Small intestine (tissue), 7 donors: ENCODE measurements around the gene ZNF662. TPM values are rescaled to one million over a fixed set of nuclear protein-coding genes. Genes with fewer than 3 reads are reported as not detected.

Experiments used
- DNase-seq, 2 donors: peaks; one replicate each; pipeline versions ENCODE4 v3.0.0 to v3.0.0-alpha.2; 2013
- FAIRE-seq: peaks from 2 replicates; lab custom pipeline; 2012; peaks lifted over from hg19 to GRCh38; lab: Jason Lieb, UNC
- H3K27ac ChIP-seq, 3 donors: one replicate each; pipeline ENCODE4 v1.5.1; 2013; ENCODE audit warnings: low read length in 2 of 3, mild to moderate bottlenecking in 2 of 3, control low read depth in 1 of 3, inconsistent platforms in 1 of 3, low read depth in 1 of 3, moderate library complexity in 1 of 3
- H3K27me3 ChIP-seq, 3 donors: one replicate each; pipeline ENCODE4 v1.6.1; 2013; ENCODE audit warnings: low read length in 3 of 3, inconsistent platforms in 1 of 3; ENCODE audit not compliant: control insufficient read depth in 3 of 3, insufficient read depth in 3 of 3
- H3K36me3 ChIP-seq, 3 donors: one replicate each; pipeline ENCODE4 v1.6.1; 2013; ENCODE audit warnings: low read length in 3 of 3, inconsistent platforms in 1 of 3, low read depth in 1 of 3, mild to moderate bottlenecking in 1 of 3, moderate library complexity in 1 of 3; ENCODE audit not compliant: control insufficient read depth in 3 of 3, insufficient read depth in 2 of 3
- H3K4me1 ChIP-seq, 3 donors: one replicate each; pipeline ENCODE4 v1.6.1; 2013; ENCODE audit warnings: low read length in 2 of 3, inconsistent platforms in 1 of 3, low read depth in 1 of 3, mild to moderate bottlenecking in 1 of 3, moderate library complexity in 1 of 3; ENCODE audit not compliant: control insufficient read depth in 3 of 3, insufficient read depth in 2 of 3
- H3K4me3 ChIP-seq, 3 donors: one replicate each; pipeline ENCODE4 v1.5.1; 2013; ENCODE audit warnings: low read length in 3 of 3, control low read depth in 1 of 3, inconsistent platforms in 1 of 3, low read depth in 1 of 3, mild to moderate bottlenecking in 1 of 3, moderate library complexity in 1 of 3
- H3K9me3 ChIP-seq, 2 donors: one replicate each; pipeline ENCODE4 v1.6.1; 2013; ENCODE audit warnings: low read depth in 1 of 2, low read length in 1 of 2; ENCODE audit not compliant: control insufficient read depth in 2 of 2, insufficient read depth in 1 of 2
- WGBS, 3 donors: extraction: QIAGEN DNeasy Blood & Tissue Kit; methylation state at CpG; one replicate each; pipeline ENCODE4 v1.1.7; 2013; 5-methylcytosine and 5-hydroxymethylcytosine counted together
- polyA plus RNA-seq, 4 donors: library from polyadenylated mRNA; stranded (reverse) in 3 of 4; unstranded in 1 of 4; fragments of 200-250 nt in 3 of 4; fragments of 120-200 nt in 1 of 4; gene quantifications; one replicate each; pipeline versions ENCODE4 v1.2.1 to v1.2.3, GENCODE V29; 2013
- donor health status: healthy with polysubstance abuse.
- donor health status: control.
- donor health status: control.
- donor health status: Bipolar disorder and iron deficiency.
- donor health status: healthy.

ZNF662 gene
- polyA plus RNA-seq, 4 donors, result 0.54 to 20.4 (median 1.1) TPM

- Histone ChIP-seq H3K27me3 (no peaks in the 10 kb centered on the region), H3K4me1 (peaks cover 0 to 9% (median 0%) of the 10 kb centered on the region in 3 donors), H3K36me3 (no peaks in the 10 kb centered on the region), H3K4me3 (no peak overlapping the region), H3K27ac (no peak overlapping the region), H3K9me3 (peaks cover 0 to 4% of the 10 kb centered on the region in 2 donors)
- DNase-seq (no peak), FAIRE-seq (no peak)
- 63 to 77% (median 76%) methylated on average over 9 of the region's 9 CpGs for WGBS, 3 donors
Observed at GRCh38 chr3:42873221-42873982, 32.5 kb upstream of the ZNF662 start.

- peaks cover 0 to 4% of the 10 kb centered on the region in 2 donors for H3K9me3 ChIP-seq
- 88 to 91% (median 91%) methylated on average over 10 of the region's 10 CpGs for WGBS, 3 donors
- no peak for DNase-seq
- no peak for FAIRE-seq
- H3K4me1 ChIP-seq, result peaks cover 0 to 9% (median 0%) of the 10 kb centered on the region in 3 donors
- H3K36me3 ChIP-seq, result no peaks in the 10 kb centered on the region
- no peaks in the 10 kb centered on the region for H3K27me3 ChIP-seq
- no peak overlapping the region for H3K27ac ChIP-seq
- H3K4me3 ChIP-seq, result no peak overlapping the region
Observed at GRCh38 chr3:42874749-42875148, 31.2 kb upstream of the ZNF662 start.

GRCh38 chr3:42875325-42876151 lies 30.4 kb upstream of the ZNF662 start, which contains the start of gene CYP8B1:
Gene CYP8B1, minus strand, starts transcription at chr3:42875879. Its CDS starts 63 bp downstream, at chr3:42875816.
- Histone ChIP-seq H3K4me3 (no peak within 1 kb of the TSS), H3K36me3 (no peaks in the 10 kb centered on the region), H3K4me1 (peaks cover 0 to 12% (median 0%) of the 10 kb centered on the region in 3 donors), H3K9me3 (peaks cover 0 to 4% of the 10 kb centered on the region in 2 donors), H3K27me3 (no peaks in the 10 kb centered on the region), H3K27ac (no peak within 1 kb of the TSS)
- no peak for FAIRE-seq
- 79 to 84% (median 82%) methylated on average over 13 of the region's 13 CpGs for WGBS, 3 donors
- DNase-seq, result peak in 1 of 2 donors; percentile 33

GRCh38 chr3:42876401-42876800 lies 29.5 kb upstream of the ZNF662 start:
- DNase-seq (no peak), FAIRE-seq (no peak)
- H3K4me1 ChIP-seq, result peaks cover 0 to 16% (median 0%) of the 10 kb centered on the region in 3 donors
- H3K27me3 ChIP-seq, result no peaks in the 10 kb centered on the region
- H3K9me3 ChIP-seq, result peaks cover 0 to 4% of the 10 kb centered on the region in 2 donors
- H3K27ac ChIP-seq, result no peak overlapping the region
- WGBS, 3 donors, result 29 to 61% (median 40%) methylated on average over 1 of the region's 1 CpG
- no peak overlapping the region for H3K4me3 ChIP-seq
- H3K36me3 ChIP-seq, result no peaks in the 10 kb centered on the region

GRCh38 chr3:42876940-42877720 lies 28.8 kb upstream of the ZNF662 start:
- WGBS, 3 donors, result 50 to 67% (median 61%) methylated on average over 7 of the region's 7 CpGs
- no peak overlapping the region for H3K4me3 ChIP-seq
- H3K4me1 ChIP-seq, result peaks cover 0 to 16% (median 0%) of the 10 kb centered on the region in 3 donors

GRCh38 chr3:42877881-42878280 lies 28.1 kb upstream of the ZNF662 start:
- H3K4me1 ChIP-seq, result peaks cover 0 to 16% (median 0%) of the 10 kb centered on the region in 3 donors
- H3K9me3 ChIP-seq, result peaks cover 0 to 4% of the 10 kb centered on the region in 2 donors
- no peaks in the 10 kb centered on the region for H3K27me3 ChIP-seq
- H3K27ac ChIP-seq, result no peak overlapping the region
- H3K36me3 ChIP-seq, result no peaks in the 10 kb centered on the region
- no peak overlapping the region for H3K4me3 ChIP-seq
- 86 to 87% (median 86%) methylated on average over 2 of the region's 2 CpGs for WGBS, 3 donors
- DNase-seq, result no peak
- FAIRE-seq, result no peak

More at GRCh38 chr3:42876940-42877720, 28.8 kb upstream of the ZNF662 start:
- H3K36me3 ChIP-seq, result no peaks in the 10 kb centered on the region
- FAIRE-seq (no peak), DNase-seq (no peak)
- peaks cover 0 to 4% of the 10 kb centered on the region in 2 donors for H3K9me3 ChIP-seq
- H3K27ac ChIP-seq, result no peak overlapping the region
- no peaks in the 10 kb centered on the region for H3K27me3 ChIP-seq

GRCh38 chr3:42880183-42880582 lies 25.8 kb upstream of the ZNF662 start:
- DNase-seq, result no peak
- H3K9me3 ChIP-seq, result no peaks in the 10 kb centered on the region
- H3K36me3 ChIP-seq, result no peaks in the 10 kb centered on the region
- peak overlapping the region in 1 of 3 donors; percentile 66 for H3K4me3 ChIP-seq
- no peak overlapping the region for H3K27ac ChIP-seq
- H3K27me3 ChIP-seq, result no peaks in the 10 kb centered on the region
- H3K4me1 ChIP-seq, result peaks cover 0 to 16% (median 0%) of the 10 kb centered on the region in 3 donors
- 85 to 92% (median 90%) methylated on average over 9 of the region's 9 CpGs for WGBS, 3 donors
- no peak for FAIRE-seq
